Measurements from ENCODE around the gene COL21A1.

DNA sequence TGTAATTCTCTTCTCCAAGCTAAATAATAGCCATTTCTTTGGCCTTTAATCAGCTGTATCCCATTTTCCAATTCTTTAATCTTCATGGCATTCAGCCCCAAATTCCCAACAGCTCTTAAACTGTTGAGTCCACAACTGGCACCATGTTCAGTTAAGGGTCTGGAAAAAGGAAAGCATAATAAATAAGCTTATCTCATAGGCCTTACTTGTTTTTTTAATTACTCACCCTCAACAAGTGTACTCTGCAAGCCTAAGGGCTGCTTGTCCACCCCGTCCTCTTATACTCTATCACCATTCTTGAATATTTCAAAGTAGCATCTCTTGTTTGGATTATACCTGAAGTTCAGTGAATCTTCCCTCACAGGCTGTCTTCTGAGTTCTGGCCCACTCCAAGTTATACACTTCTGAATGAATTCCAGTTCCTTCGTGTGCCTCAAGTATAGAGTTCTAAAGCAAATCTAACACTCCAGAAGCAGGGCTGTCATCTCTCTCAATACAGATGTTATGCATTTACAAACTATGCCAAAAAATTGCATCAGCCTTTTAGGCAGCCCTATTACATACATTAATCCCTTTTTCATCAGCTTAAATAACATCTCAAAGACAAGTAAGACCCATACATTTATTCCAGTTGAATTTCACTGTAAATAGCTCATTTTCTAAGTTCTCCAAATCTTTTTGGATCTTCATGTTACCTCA, 98.7 kb downstream of the COL21A1 start:
- TF ChIP-seq, protein P1, sequence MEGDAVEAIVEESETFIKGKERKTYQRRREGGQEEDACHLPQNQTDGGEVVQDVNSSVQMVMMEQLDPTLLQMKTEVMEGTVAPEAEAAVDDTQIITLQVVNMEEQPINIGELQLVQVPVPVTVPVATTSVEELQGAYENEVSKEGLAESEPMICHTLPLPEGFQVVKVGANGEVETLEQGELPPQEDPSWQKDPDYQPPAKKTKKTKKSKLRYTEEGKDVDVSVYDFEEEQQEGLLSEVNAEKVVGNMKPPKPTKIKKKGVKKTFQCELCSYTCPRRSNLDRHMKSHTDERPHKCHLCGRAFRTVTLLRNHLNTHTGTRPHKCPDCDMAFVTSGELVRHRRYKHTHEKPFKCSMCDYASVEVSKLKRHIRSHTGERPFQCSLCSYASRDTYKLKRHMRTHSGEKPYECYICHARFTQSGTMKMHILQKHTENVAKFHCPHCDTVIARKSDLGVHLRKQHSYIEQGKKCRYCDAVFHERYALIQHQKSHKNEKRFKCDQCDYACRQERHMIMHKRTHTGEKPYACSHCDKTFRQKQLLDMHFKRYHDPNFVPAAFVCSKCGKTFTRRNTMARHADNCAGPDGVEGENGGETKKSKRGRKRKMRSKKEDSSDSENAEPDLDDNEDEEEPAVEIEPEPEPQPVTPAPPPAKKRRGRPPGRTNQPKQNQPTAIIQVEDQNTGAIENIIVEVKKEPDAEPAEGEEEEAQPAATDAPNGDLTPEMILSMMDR (conservative IDR thresholded peaks at IDR 0.05 in 1 of 2, IDR thresholded peaks at IDR 0.05 in 1 of 2; ENCODE audit: extremely low read depth in 1 of 2, insufficient read depth in 1 of 2, low read depth in 1 of 2, low read length in 2 of 2) = no peak
- TF ChIP-seq EZH2 (IDR thresholded peaks at IDR 0.05; ENCODE audit: borderline replicate concordance, low read length) = no peak
